Tibial nerve (tissue), 4 donors: Measurements from ENCODE around the gene NEK5. TPM values are rescaled to one million over a fixed set of nuclear protein-coding genes. Genes with fewer than 3 reads are reported as not detected.
A peak's percentile ranks its signal among the peaks of the same experiment; 100 is the strongest.

Source experiments
- DNase-seq, 2 donors: peaks; one replicate each; pipeline ENCODE4 v3.0.0-alpha.2; 2019; ENCODE audit warnings: low spot score in 2 of 2
- H3K27ac ChIP-seq, 4 donors: fragments of 200-600 bp; sonication (generic) in 3 of 4; one replicate each; pipeline ENCODE4 v1.5.1; 2017 to 2019; ENCODE audit warnings: mild to moderate bottlenecking in 1 of 4
- H3K27me3 ChIP-seq, 2 donors: fragments of 200-600 bp; sonication (generic) in 1 of 2; one replicate each; pipeline versions ENCODE4 v1.5.1 to v1.6.0; 2017 to 2019
- H3K36me3 ChIP-seq, 3 donors: fragments of 200-600 bp; sonication (generic); one replicate each; pipeline ENCODE4 v1.5.1; 2018 to 2019
- H3K4me1 ChIP-seq, 4 donors: fragments of 200-600 bp; sonication (generic) in 3 of 4; one replicate each; pipeline ENCODE4 v1.5.1; 2017 to 2019
- H3K4me3 ChIP-seq, 4 donors: fragments of 200-600 bp; sonication (generic) in 3 of 4; one replicate each; pipeline ENCODE4 v1.5.1; 2017 to 2019; ENCODE audit warnings: mild to moderate bottlenecking in 1 of 4, moderate library complexity in 1 of 4
- H3K9me3 ChIP-seq, 4 donors: fragments of 200-600 bp; sonication (generic) in 3 of 4; one replicate each; pipeline ENCODE4 v1.5.1; 2017 to 2019
- EP300 ChIP-seq, 2 donors: sonication (generic); formaldehyde crosslinking; IDR thresholded peaks; one replicate each; pipeline ENCODE4 v1.6.1; 2017; ENCODE audit warnings: antibody characterized with exemption in 2 of 2, mild to moderate bottlenecking in 1 of 2
- POLR2A ChIP-seq, 2 donors: fragments of 450-650 bp; IDR thresholded peaks; one replicate each; pipeline ENCODE4 v1.6.1; 2017; ENCODE audit warnings: antibody characterized with exemption in 2 of 2, mild to moderate bottlenecking in 2 of 2, moderate library complexity in 2 of 2
- WGBS, 2 donors: methylation state at CpG; one replicate each; pipeline ENCODE4 v1.1.5; 2018; 5-methylcytosine and 5-hydroxymethylcytosine counted together
- total RNA-seq, 4 donors: library from RNA; depleted of rRNA; stranded (reverse); fragments of >200 nt; gene quantifications; one replicate each; pipeline ENCODE4 v1.1.0, GENCODE V29; 2016
- TF ChIP-seq, protein P1 (sequence below), 5 experiments: fragments of 200-600 bp in 3 of 5; fragments of 450-650 bp in 2 of 5; sonication (generic) in 3 of 5; IDR thresholded peaks; one replicate each; pipeline ENCODE4 v1.5.1; 2016 to 2019; ENCODE audit warnings: antibody characterized with exemption in 5 of 5, mild to moderate bottlenecking in 3 of 5, moderate library complexity in 2 of 5

Gene NEK5
- total RNA-seq, 4 donors from 2014 or later, result 0.30 to 0.66 (median 0.61) TPM

DNA sequence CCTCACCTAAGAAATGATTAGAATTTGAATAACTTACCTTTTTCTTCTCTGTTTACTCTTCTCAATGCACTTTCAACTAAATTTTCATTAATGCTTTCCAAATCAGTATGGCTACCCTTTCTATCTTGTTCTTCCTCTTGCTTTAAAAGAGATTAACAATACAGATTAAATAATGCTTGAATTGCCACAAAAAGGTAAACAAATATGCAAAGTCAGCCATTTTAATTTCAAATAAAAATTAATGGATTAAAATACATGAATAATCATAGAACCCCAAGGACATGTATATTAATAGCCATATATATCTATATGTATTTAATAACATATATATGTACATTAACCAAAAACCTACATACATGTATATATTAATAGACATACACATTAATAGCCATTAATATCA is 7.9 kb upstream of the NEK5 start:
- no peak overlapping the region for H3K27ac ChIP-seq
- no peaks in the 10 kb centered on the region for H3K9me3 ChIP-seq
- DNase-seq, result no peak
- peaks cover 3 to 94% (median 5%) of the 10 kb centered on the region in 3 donors for H3K36me3 ChIP-seq
- no peaks in the 10 kb centered on the region for H3K27me3 ChIP-seq
- no peaks in the 10 kb centered on the region for H3K4me1 ChIP-seq
- no peak overlapping the region for H3K4me3 ChIP-seq
- TF ChIP-seq POLR2A (IDR thresholded peaks at IDR 0.05) (no peak), EP300 (IDR thresholded peaks at IDR 0.05) (no peak)
- TF ChIP-seq, protein P1, sequence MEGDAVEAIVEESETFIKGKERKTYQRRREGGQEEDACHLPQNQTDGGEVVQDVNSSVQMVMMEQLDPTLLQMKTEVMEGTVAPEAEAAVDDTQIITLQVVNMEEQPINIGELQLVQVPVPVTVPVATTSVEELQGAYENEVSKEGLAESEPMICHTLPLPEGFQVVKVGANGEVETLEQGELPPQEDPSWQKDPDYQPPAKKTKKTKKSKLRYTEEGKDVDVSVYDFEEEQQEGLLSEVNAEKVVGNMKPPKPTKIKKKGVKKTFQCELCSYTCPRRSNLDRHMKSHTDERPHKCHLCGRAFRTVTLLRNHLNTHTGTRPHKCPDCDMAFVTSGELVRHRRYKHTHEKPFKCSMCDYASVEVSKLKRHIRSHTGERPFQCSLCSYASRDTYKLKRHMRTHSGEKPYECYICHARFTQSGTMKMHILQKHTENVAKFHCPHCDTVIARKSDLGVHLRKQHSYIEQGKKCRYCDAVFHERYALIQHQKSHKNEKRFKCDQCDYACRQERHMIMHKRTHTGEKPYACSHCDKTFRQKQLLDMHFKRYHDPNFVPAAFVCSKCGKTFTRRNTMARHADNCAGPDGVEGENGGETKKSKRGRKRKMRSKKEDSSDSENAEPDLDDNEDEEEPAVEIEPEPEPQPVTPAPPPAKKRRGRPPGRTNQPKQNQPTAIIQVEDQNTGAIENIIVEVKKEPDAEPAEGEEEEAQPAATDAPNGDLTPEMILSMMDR (IDR thresholded peaks at IDR 0.05), result no peak

DNA sequence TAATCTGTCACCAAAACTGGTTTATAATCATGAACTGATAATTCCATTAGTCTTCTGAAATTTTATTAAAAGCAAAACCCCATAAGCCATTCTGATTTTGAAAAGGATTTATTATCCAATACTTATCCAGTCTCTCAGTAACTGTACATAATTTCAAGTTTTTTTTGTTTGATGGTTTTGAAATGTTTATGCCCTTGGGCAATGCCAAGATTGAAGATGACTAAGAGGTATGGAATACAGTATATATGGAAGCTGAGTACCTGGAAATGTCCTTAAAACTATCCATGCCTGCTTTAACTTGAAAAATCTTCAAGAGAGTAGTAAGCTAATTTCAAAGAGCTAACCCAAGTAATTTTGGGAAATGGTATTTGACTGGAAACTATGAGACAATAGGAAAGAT is 1.8 kb upstream of the NEK5 start:
- H3K4me3 ChIP-seq, result no peak overlapping the region
- no peak for DNase-seq
- H3K27me3 ChIP-seq, result no peaks in the 10 kb centered on the region
- H3K4me1 ChIP-seq, result peaks cover 0 to 19% (median 6%) of the 10 kb centered on the region in 4 donors
- no peaks in the 10 kb centered on the region for H3K9me3 ChIP-seq
- H3K27ac ChIP-seq, result no peak overlapping the region
- TF ChIP-seq POLR2A (IDR thresholded peaks at IDR 0.05) (no peak), EP300 (IDR thresholded peaks at IDR 0.05) (no peak)
- TF ChIP-seq, protein P1 (IDR thresholded peaks at IDR 0.05), result no peak
- H3K36me3 ChIP-seq, result peaks cover 0 to 48% (median 0%) of the 10 kb centered on the region in 3 donors

DNA sequence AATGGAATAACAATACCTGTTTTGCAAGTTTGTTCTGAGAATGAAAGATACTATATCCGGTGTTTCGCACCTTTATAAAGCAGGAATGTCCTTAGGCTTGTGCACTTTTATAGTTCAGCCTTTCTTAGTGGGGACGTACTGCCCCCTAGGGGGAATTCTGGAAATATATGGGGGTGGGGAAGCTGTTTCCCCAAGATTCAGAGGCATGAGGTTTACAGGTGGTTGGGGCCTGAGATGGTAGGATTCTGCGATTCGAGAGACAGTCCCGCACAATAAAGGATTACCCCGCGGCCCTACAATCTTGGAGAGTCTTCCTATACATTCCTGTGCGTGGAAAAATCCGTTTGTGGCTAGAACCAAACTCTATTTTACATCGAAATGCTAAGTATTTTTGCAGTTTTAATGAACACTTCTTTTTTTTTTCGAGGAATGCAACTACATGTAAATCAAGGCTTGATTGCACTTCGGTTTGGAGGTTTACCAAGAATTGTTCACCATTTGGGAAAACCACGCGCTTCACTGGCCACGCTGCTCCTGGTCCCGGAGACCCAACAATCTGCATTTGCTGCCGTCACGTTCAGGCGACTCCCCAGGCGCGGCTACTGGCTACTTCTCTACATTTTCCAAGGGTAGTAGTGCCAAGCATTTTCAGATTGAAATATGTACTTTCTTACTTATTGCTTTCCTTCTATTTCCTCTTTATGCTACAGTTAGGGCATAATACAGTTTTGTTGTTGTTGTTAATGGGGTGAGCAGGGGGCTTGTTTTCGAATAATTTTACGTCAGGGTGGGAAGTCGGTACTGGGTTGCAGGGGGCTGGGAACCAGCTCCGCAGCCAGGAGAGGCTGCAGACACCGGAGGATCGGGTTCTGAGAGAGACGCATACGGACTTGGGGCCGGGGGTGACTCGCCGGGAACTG is 830 bp downstream of the NEK5 start:
- Histone ChIP-seq H3K4me3 (peak overlapping the region; percentile 53 to 67 (median 63)), H3K36me3 (peaks cover 0 to 22% (median 0%) of the 10 kb centered on the region in 3 donors), H3K9me3 (no peaks in the 10 kb centered on the region), H3K4me1 (peaks cover 0 to 19% (median 6%) of the 10 kb centered on the region in 4 donors), H3K27ac (peak overlapping the region in 1 of 4 donors; percentile 11), H3K27me3 (no peaks in the 10 kb centered on the region)
- DNase-seq, result peak in 1 of 2 donors; percentile 73
- 1% methylated on average over 33 of the region's 33 CpGs for WGBS, 2 donors
- TF ChIP-seq EP300 (IDR thresholded peaks at IDR 0.05) (no peak), POLR2A (IDR thresholded peaks at IDR 0.05) (no peak)
- TF ChIP-seq, protein P1 (IDR thresholded peaks at IDR 0.05), result peak; percentile 69 to 84 (median 76)

DNA sequence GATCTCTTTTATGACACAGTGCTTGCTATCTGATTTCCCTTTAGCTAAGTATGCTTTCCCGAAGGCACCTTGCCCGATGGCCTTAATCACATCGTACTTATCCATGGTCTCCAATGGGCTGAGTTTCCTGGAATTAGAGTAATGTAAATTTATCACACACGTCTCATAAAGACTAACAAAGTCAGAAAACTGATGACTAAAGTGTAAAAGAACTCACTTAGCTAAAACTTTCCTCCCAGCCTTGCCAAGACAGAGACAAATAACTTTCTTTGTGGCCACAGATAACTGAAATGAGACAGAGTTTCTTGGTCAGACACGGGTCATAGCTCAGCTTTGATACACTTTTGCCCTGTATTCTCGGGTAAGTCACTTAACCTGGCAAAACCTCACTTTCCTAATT is 1.5 kb downstream of the NEK5 start:
- TF ChIP-seq, protein P1 (IDR thresholded peaks at IDR 0.05), result no peak
- TF ChIP-seq EP300 (IDR thresholded peaks at IDR 0.05) (no peak), POLR2A (IDR thresholded peaks at IDR 0.05) (no peak)
- DNase-seq, result no peak
- H3K36me3 ChIP-seq, result peaks cover 0 to 16% (median 0%) of the 10 kb centered on the region in 3 donors
- H3K27me3 ChIP-seq, result no peaks in the 10 kb centered on the region
- no peaks in the 10 kb centered on the region for H3K9me3 ChIP-seq
- H3K27ac ChIP-seq, result no peak overlapping the region
- H3K4me3 ChIP-seq, result peak overlapping the region in 2 of 4 donors; percentile 59 to 67
- 30 to 34% methylated on average over 6 of the region's 6 CpGs for WGBS, 2 donors
- H3K4me1 ChIP-seq, result peaks cover 0 to 19% (median 6%) of the 10 kb centered on the region in 4 donors

DNA sequence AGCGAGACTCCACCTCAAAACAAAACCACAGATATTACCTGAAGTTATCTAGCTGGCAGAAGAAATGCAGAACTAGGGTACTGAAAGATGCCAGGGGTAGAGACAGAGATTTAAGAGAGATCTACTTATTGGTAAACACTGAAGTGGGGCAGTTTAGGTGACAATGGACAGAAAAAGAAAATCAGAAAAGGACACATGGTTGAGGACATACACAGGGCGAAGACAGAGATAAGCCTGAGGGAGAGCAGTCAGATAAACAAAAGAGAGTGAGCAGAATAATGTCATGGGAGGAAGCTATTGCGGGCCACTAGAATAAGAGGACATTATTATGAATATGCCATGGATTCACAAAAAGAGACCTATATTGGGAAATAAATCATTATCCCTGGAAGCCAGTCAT is 3.3 kb downstream of the NEK5 start:
- WGBS, 2 donors, result 86 to 97% methylated on average over 3 of the region's 3 CpGs
- no peak for DNase-seq
- H3K4me3 ChIP-seq, result no peak overlapping the region
- H3K9me3 ChIP-seq, result no peaks in the 10 kb centered on the region
- TF ChIP-seq POLR2A (IDR thresholded peaks at IDR 0.05), result no peak
- no peak for TF ChIP-seq EP300 (IDR thresholded peaks at IDR 0.05)
- TF ChIP-seq, protein P1 (IDR thresholded peaks at IDR 0.05), result no peak
- H3K27ac ChIP-seq, result no peak overlapping the region
- H3K36me3 ChIP-seq, result no peaks in the 10 kb centered on the region
- peaks cover 0 to 19% (median 6%) of the 10 kb centered on the region in 4 donors for H3K4me1 ChIP-seq
- H3K27me3 ChIP-seq, result no peaks in the 10 kb centered on the region
